ENCODE data around the gene CCDC33. TPM values are rescaled to one million over a fixed set of nuclear protein-coding genes. Genes with fewer than 3 reads are reported as not detected.

The CCDC33 gene
- total and polyA plus RNA-seq, 2 donors (not counting 3 experiments of a cell fraction or from before 2014, with no cell fraction given) = not detected

GRCh38 chr15:74234598-74234875 is 1.6 kb upstream of the CCDC33 start:
- DNase-seq (ENCODE audit: low read depth, low spot score) (no peak), FAIRE-seq (no peak)
- H3K27ac ChIP-seq (ENCODE audit: insufficient read depth, low read depth, low read length) = no peak overlapping the region
- no peak overlapping the region for H3K4me3 ChIP-seq (replicated peaks in 1 of 3; ENCODE audit: insufficient read depth in 1 of 3, low read depth in 1 of 3, low read length in 3 of 3)
- no peaks in the 10 kb centered on the region for H3K9me1 ChIP-seq (replicated peaks; ENCODE audit: control insufficient read depth, extremely low read depth, insufficient read depth, low read length)
- ChIA-PET POLR2A (no interaction called here), CTCF (no interaction called here)
- intact Hi-C loops (cut with micrococcal nuclease) = no loop called here
- dilution Hi-C loops (cut with MboI; ENCODE audit: extremely low pct_ligation_motif_present, low sequenced_read_pairs) = no loop called here
- no peaks in the 10 kb centered on the region for H3K79me2 ChIP-seq (ENCODE audit: control insufficient read depth, insufficient read depth, low read length)
- no peaks in the 10 kb centered on the region for H4K20me1 ChIP-seq (replicated peaks; ENCODE audit: control insufficient read depth, extremely low read depth, insufficient read depth, low read length)
- H3K36me3 ChIP-seq (ENCODE audit: control insufficient read depth in 2 of 2, extremely low read depth in 1 of 2, insufficient read depth in 2 of 2, low read length in 2 of 2) = no peaks in the 10 kb centered on the region
- H3K9ac ChIP-seq (replicated peaks; ENCODE audit: extremely low read depth, insufficient read depth, low read length) = no peak overlapping the region
- no TSS peak for BruUV-seq (replicated peaks)
- H3K4me2 ChIP-seq (ENCODE audit: insufficient read depth, low read length) = no peak overlapping the region
- no peaks in the 10 kb centered on the region for H3K9me3 ChIP-seq (replicated peaks; ENCODE audit: control insufficient read depth, insufficient read depth, low read length)
- TF ChIP-seq POLR2AphosphoS5 (IDR thresholded peaks at IDR 0.05; ENCODE audit: insufficient read depth, low read depth, low read length) (no peak), JUN (IDR thresholded peaks at IDR 0.05; ENCODE audit: borderline replicate concordance, insufficient read depth, insufficient read length, low read depth) (no peak), EZH2 (IDR thresholded peaks at IDR 0.05; ENCODE audit: borderline replicate concordance, low read depth, low read length, severe bottlenecking) (no peak), GATA2 (IDR thresholded peaks at IDR 0.05; ENCODE audit: insufficient read depth, insufficient read length, low read depth, low read length) (no peak), POLR2A (IDR thresholded peaks at IDR 0.05; ENCODE audit: low read depth, low read length) (no peak), FOS (IDR thresholded peaks at IDR 0.05; ENCODE audit: borderline replicate concordance, insufficient read depth, low read length) (no peak), MYC (IDR thresholded peaks at IDR 0.05; ENCODE audit: low read depth, low read length) (no peak), MAX (IDR thresholded peaks at IDR 0.05; ENCODE audit: insufficient read depth, insufficient read length) (no peak), CTCF (IDR thresholded peaks at IDR 0.05; ENCODE audit: extremely low read depth in 1 of 2, insufficient read depth in 1 of 2, low read depth in 1 of 2, low read length in 2 of 2) (no peak)
- H3K27me3 ChIP-seq (ENCODE audit: control insufficient read depth in 2 of 2, insufficient read depth in 2 of 2, low read length in 2 of 2) = peaks cover 2 to 9% of the 10 kb centered on the region in 2 experiments
- H3K4me1 ChIP-seq (ENCODE audit: control insufficient read depth, extremely low read depth, insufficient read depth, low read length) = no peaks in the 10 kb centered on the region
- no peak overlapping the region for H2AFZ ChIP-seq (ENCODE audit: low read depth, low read length)

Measured in endothelial cell of umbilical vein (primary cell).